MCF 10A (cell line): ENCODE results near the gene SLC12A5. TPM values are rescaled to one million over a fixed set of nuclear protein-coding genes. Genes with fewer than 3 reads are reported as not detected.
A peak's percentile ranks its signal among the peaks of the same experiment; 100 is the strongest.

Experiments
- BruUV-seq: library from RNA; stranded (reverse); fragments of 400-500 nt; replicated peaks from 2 replicates; lab custom pipeline; 2021; lab: Mats Ljungman, UMichigan
- CTCF ChIA-PET: fragments of 300-600 bp; sonication (Branson Sonifier 250); formaldehyde crosslinking; extraction: SDS; loops from one replicate; lab custom pipeline; 2021; ENCODE audit warnings: antibody characterized with exemption, inconsistent platforms; lab: Yijun Ruan, JAX
- POLR2A ChIA-PET: fragments of 300-600, 350-650 bp; sonication (Branson Sonifier 250); formaldehyde crosslinking; extraction: SDS; loops from one replicate; lab custom pipeline; 2020; ENCODE audit warnings: antibody characterized with exemption, inconsistent platforms; lab: Yijun Ruan, JAX
- DNase-seq: peaks from one replicate; pipeline ENCODE4 v3.0.0-alpha.2; 2018; ENCODE audit not compliant: unreplicated experiment
- H3K27ac Mint-ChIP-seq: one replicate; pipeline ENCODE4 v1.8.0; 2022; ENCODE audit warnings: mild to moderate bottlenecking, low read depth, mixed read lengths; ENCODE audit not compliant: unreplicated experiment
- H3K27me3 Mint-ChIP-seq: one replicate; pipeline ENCODE4 v1.8.0; 2022; ENCODE audit warnings: mixed read lengths; ENCODE audit not compliant: insufficient read depth, unreplicated experiment
- H3K36me3 Mint-ChIP-seq: one replicate; pipeline ENCODE4 v1.8.0; 2022; ENCODE audit warnings: mild to moderate bottlenecking, moderate library complexity, mixed read lengths; ENCODE audit not compliant: insufficient read depth, unreplicated experiment
- H3K4me1 Mint-ChIP-seq: one replicate; pipeline ENCODE4 v1.8.0; 2022; ENCODE audit warnings: mixed read lengths; ENCODE audit not compliant: insufficient read depth, unreplicated experiment
- H3K4me3 Mint-ChIP-seq: one replicate; pipeline ENCODE4 v1.8.0; 2022; ENCODE audit warnings: mild to moderate bottlenecking, moderate library complexity, mixed read lengths; ENCODE audit not compliant: unreplicated experiment
- H3K9me3 Mint-ChIP-seq: one replicate; pipeline ENCODE4 v1.8.0; 2022; ENCODE audit warnings: mixed read lengths; ENCODE audit not compliant: unreplicated experiment
- intact Hi-C: fragments of 100-400 bp; cut with micrococcal nuclease; formaldehyde crosslinking; loops from 2 replicates; pipeline ENCODE4 v1.14.1; 2022
- total RNA-seq: library from RNA; stranded (reverse); gene quantifications from 2 replicates; pipeline ENCODE4 v1.2.3, GENCODE V29; 2022
- TF ChIP-seq, protein P1 (sequence below): fragments of 200-600 bp; IDR thresholded peaks from one replicate; pipeline ENCODE4 v1.8.0; 2022; ENCODE audit warnings: antibody characterized with exemption, mild to moderate bottlenecking; ENCODE audit not compliant: unreplicated experiment

Gene SLC12A5
- total RNA-seq, 1 experiment from 2014 or later = 0.75 TPM

- intact Hi-C loops = no loop called here
- DNase-seq = no peak
These were observed 41.3 kb downstream of the SLC12A5 start for GRCh38 chr20:46070215-46070900.

DNA sequence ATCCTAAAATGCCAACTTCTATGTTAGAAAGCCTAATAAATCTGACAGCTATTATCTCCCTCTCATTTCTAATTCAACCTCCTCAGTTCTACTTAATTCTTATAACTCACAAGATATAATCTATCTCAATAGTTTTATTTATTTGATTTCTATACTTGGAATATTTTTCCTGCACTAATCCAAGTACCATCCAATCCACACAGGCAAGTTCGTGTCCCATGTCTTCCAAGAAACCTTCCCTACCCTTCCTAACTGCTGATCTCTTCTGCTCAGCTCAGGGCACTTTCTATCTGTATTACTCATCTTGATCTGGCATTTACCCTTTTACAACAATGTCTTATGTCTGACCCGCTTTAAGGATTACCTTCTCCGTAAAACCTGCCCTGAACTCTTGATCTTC is 42.6 kb downstream of the SLC12A5 start:
- intact Hi-C loops = no loop called here
- DNase-seq = no peak
- no peaks in the 10 kb centered on the region for H3K27me3 Mint-ChIP-seq
- ChIA-PET POLR2A (interaction anchor here (0.6 to 1.8 kb wide), 4 partner anchors 9 to 342 kb away, joined by 3 to 5 read pairs (median 3); no protein-coding TSS in a partner anchor), CTCF (interaction anchor here (0.5 kb wide), 1 partner anchor 30 kb away, joined by 4 read pairs; no protein-coding TSS in a partner anchor)
- no TSS peak for BruUV-seq
- no peak overlapping the region for H3K27ac Mint-ChIP-seq
- no peak overlapping the region for H3K4me3 Mint-ChIP-seq
- TF ChIP-seq, protein P1, sequence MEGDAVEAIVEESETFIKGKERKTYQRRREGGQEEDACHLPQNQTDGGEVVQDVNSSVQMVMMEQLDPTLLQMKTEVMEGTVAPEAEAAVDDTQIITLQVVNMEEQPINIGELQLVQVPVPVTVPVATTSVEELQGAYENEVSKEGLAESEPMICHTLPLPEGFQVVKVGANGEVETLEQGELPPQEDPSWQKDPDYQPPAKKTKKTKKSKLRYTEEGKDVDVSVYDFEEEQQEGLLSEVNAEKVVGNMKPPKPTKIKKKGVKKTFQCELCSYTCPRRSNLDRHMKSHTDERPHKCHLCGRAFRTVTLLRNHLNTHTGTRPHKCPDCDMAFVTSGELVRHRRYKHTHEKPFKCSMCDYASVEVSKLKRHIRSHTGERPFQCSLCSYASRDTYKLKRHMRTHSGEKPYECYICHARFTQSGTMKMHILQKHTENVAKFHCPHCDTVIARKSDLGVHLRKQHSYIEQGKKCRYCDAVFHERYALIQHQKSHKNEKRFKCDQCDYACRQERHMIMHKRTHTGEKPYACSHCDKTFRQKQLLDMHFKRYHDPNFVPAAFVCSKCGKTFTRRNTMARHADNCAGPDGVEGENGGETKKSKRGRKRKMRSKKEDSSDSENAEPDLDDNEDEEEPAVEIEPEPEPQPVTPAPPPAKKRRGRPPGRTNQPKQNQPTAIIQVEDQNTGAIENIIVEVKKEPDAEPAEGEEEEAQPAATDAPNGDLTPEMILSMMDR = no peak
- H3K9me3 Mint-ChIP-seq = no peaks in the 10 kb centered on the region
- H3K36me3 Mint-ChIP-seq = peaks cover 15% of the 10 kb centered on the region
- peaks cover 8% of the 10 kb centered on the region for H3K4me1 Mint-ChIP-seq

More at GRCh38 chr20:46070215-46070900, 41.3 kb downstream of the SLC12A5 start:
- H3K4me3 Mint-ChIP-seq = no peak overlapping the region
- H3K36me3 Mint-ChIP-seq = peaks cover 15% of the 10 kb centered on the region
- peaks cover 8% of the 10 kb centered on the region for H3K4me1 Mint-ChIP-seq
- no peak overlapping the region for H3K27ac Mint-ChIP-seq
- no peaks in the 10 kb centered on the region for H3K9me3 Mint-ChIP-seq
- ChIA-PET CTCF (no interaction called here), POLR2A (interaction anchor here (0.7 kb wide), 1 partner anchor 20 kb away, joined by 3 read pairs; no protein-coding TSS in a partner anchor)
- BruUV-seq = no TSS peak
- TF ChIP-seq, protein P1 = no peak
- no peaks in the 10 kb centered on the region for H3K27me3 Mint-ChIP-seq

DNA sequence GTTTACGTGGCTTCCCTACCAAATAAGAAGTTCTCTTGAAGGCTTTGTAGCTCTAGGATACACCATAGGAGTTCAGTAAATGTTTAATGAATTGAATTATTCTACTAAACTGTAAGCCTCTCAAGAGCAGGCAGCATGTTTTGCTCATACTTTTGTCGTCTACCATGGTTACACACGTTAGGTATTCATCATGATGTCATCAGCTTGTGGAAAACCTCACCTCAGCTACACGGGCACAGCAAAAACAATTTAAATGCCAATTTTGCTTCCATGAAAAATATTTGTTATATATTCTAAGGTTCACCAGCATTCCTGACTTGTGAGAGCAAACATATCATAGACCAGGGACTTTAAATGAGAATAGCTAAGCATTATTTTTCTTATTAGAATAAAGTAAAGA is 44.0 kb downstream of the SLC12A5 start:
- no peak for DNase-seq
- Mint-ChIP-seq H3K27me3 (no peaks in the 10 kb centered on the region), H3K4me3 (no peak overlapping the region), H3K9me3 (no peaks in the 10 kb centered on the region), H3K36me3 (peaks cover 20% of the 10 kb centered on the region), H3K27ac (no peak overlapping the region), H3K4me1 (peaks cover 8% of the 10 kb centered on the region)
- intact Hi-C loops = no loop called here
- TF ChIP-seq, protein P1 = no peak
- POLR2A ChIA-PET = interaction anchor here (0.7 to 1.6 kb wide), 4 partner anchors 12 to 65 kb away, joined by 3 to 4 read pairs (median 3); no protein-coding TSS in a partner anchor
- CTCF ChIA-PET = interaction anchor here (0.8 to 1.5 kb wide), 5 partner anchors 12 to 103 kb away, joined by 3 to 5 read pairs (median 4); no protein-coding TSS in a partner anchor
- BruUV-seq = no TSS peak

- TF ChIP-seq, protein P1 = no peak
- ChIA-PET CTCF (interaction anchor here (0.6 to 1.5 kb wide), 7 partner anchors 11 to 103 kb away, joined by 3 to 5 read pairs (median 4); no protein-coding TSS in a partner anchor), POLR2A (interaction anchor here (0.7 to 1.6 kb wide), 4 partner anchors 12 to 66 kb away, joined by 3 to 4 read pairs (median 3); no protein-coding TSS in a partner anchor)
- Mint-ChIP-seq H3K36me3 (peaks cover 24% of the 10 kb centered on the region), H3K4me1 (peaks cover 8% of the 10 kb centered on the region), H3K4me3 (no peak overlapping the region), H3K27ac (peak overlapping the region; percentile 9), H3K9me3 (no peaks in the 10 kb centered on the region), H3K27me3 (no peaks in the 10 kb centered on the region)
- intact Hi-C loops = no loop called here
- no TSS peak for BruUV-seq
- peak; percentile 47 for DNase-seq
These were observed 44.4 kb downstream of the SLC12A5 start for GRCh38 chr20:46073443-46073842.
